K562 (cell line): ENCODE measurements around the gene SETD4. TPM values are rescaled to one million over a fixed set of nuclear protein-coding genes. Genes with fewer than 3 reads are reported as not detected.

Source experiments
- ARHGAP35 ChIP-seq: fragments of 450-650 bp; IDR thresholded peaks from 2 replicates; pipeline ENCODE4 v1.6.1; 2018; ENCODE audit not compliant: partially characterized antibody
- ARID2 ChIP-seq: fragments of 450-650 bp; IDR thresholded peaks from 2 replicates; pipeline ENCODE4 v1.6.1; 2017; ENCODE audit warnings: antibody characterized with exemption, mild to moderate bottlenecking
- BRF2 ChIP-seq: IDR thresholded peaks from 3 replicates; pipeline ENCODE4 v1.6.1; 2011; ENCODE audit warnings: borderline replicate concordance, mild to moderate bottlenecking; ENCODE audit not compliant: insufficient read length, insufficient read depth
- CHD4 ChIP-seq: fragments of 200-600 bp; sonication (generic); IDR thresholded peaks from 3 replicates; pipeline ENCODE4 v1.6.1; 2012; ENCODE audit warnings: low read depth, mild to moderate bottlenecking, mixed read lengths, low read length, inconsistent platforms; ENCODE audit not compliant: insufficient read depth, insufficient replicate concordance, poor library complexity, severe bottlenecking
- CREM ChIP-seq: IDR thresholded peaks from 2 replicates; pipeline ENCODE4 v1.6.1; 2014; ENCODE audit warnings: antibody characterized with exemption, low read depth
- PPARD ChIP-seq: fragments of 250-450 bp; sonication (Bioruptor Pico); IDR thresholded peaks from 2 replicates; pipeline ENCODE4 v1.8.0; 2022; ENCODE audit warnings: inconsistent platforms, mild to moderate bottlenecking, moderate library complexity
- SMAD2 ChIP-seq: fragments of 150-350 bp; IDR thresholded peaks from 2 replicates; pipeline ENCODE4 v1.6.1; 2014; ENCODE audit warnings: low read depth, mild to moderate bottlenecking, low read length
- TCF7L2 ChIP-seq: fragments of 150-350 bp; IDR thresholded peaks from 2 replicates; pipeline ENCODE4 v1.6.1; 2016; ENCODE audit warnings: low read depth, mild to moderate bottlenecking, low read length, moderate library complexity
- TEAD4 ChIP-seq, 2 experiments: sonication (generic) in 1 of 2; formaldehyde crosslinking in 1 of 2; IDR thresholded peaks; 2 replicates each; pipeline versions ENCODE4 v1.6.1 to v1.8.0; 2012 to 2022; ENCODE audit warnings: borderline replicate concordance in 1 of 2, inconsistent platforms in 1 of 2, low read length in 1 of 2, mild to moderate bottlenecking in 1 of 2, missing genetic modification reagents in 1 of 2
- ZBTB7A ChIP-seq: IDR thresholded peaks from 2 replicates; pipeline ENCODE4 v1.6.1; 2011; ENCODE audit warnings: low read depth, mild to moderate bottlenecking, low read length, moderate library complexity, borderline replicate concordance; ENCODE audit not compliant: control insufficient read depth
- ZNF165 ChIP-seq: fragments of 250-450 bp; sonication (Bioruptor Pico); IDR thresholded peaks from 2 replicates; pipeline ENCODE4 v1.4.0; 2020; ENCODE audit warnings: borderline replicate concordance
- polyA plus RNA-seq, 8 experiments: library from polyadenylated mRNA; depleted of rRNA in 4 of 8; stranded (reverse) in 5 of 8; unstranded in 3 of 8; fragments of >200 nt; fragmentation: Nextera tagmentation in 2 of 8; fragmentation: Illumina TruSeq in 1 of 8; extraction: Ambion mirVana in 2 of 8; extraction: Trizol in 1 of 8; gene quantifications; 2 replicates each; pipeline versions ENCODE4 v1.2.1 to v1.2.3, GENCODE V29; 2011 to 2014; ENCODE audit warnings: inconsistent platforms in 1 of 8, missing spikeins in 1 of 8
- total RNA-seq, 7 experiments: library from RNA; depleted of rRNA in 6 of 7; stranded (reverse); fragments of >200 nt in 6 of 7; fragmentation: Illumina TruSeq in 2 of 7; extraction: Trizol in 2 of 7; gene quantifications; 2 replicates each; pipeline versions ENCODE4 v1.2.1 to v1.2.3, GENCODE V29; 2011 to 2021; ENCODE audit warnings: low replicate concordance in 1 of 7

Gene SETD4
- total and polyA plus RNA-seq, 9 of the 15 experiments (the other 6 are each of a cell fraction or from before 2014, with no cell fraction given), result 16.1 to 51.3 (median 25.7) TPM

DNA sequence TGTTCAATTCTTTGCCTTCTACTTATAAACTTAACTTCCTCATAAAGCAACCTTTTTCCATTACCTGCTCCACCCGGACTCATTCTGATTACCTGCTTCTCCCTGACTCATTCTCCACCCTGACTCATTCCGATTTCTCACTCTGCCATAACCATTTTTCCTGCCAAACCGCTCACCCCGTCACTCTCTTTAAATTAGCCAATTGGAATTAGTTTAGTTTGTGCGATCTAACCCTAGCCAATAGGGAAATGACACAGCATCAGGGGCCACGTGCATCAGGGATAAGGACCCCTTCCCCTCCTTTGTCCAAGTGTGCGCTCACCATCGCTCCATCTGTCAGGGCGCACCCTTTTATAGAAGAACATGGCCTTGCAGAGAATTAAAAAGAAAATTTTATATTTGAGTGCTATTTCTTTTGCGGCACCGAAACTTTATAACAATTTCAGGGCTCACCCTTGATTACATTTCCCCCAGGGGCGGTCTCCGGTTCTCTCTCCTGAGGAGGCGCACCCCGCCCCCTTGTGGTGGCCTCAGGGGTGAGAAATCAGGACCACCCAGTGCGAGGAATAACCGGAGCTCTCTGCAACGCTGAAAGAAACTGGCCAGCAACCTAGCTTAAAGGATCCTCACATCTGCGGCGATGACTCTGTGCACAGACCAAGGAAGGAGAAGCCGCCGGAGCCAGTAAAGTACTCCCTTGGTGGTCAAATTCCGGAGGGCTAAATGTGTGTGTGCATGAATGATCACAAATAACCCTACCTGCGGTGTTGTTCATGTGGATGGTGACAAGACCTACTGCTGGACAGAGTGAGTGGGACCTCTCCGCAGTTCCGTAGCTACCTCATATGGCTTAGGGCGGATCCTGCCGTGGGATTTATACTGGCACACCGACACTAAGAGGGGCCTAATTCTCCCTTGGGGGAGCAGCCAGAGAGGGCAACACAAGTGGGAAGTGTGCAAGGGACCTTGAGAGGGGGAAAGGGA, 44.3 kb upstream of the SETD4 start (continued):
- TF ChIP-seq ZBTB7A (peak; percentile 82; the same call in 1 of the 2 replicates), TEAD4 (IDR thresholded peaks at IDR 0.05; ENCODE audit: low read length) (no peak), TEAD4 (CRISPR knock-in tag; IDR thresholded peaks at IDR 0.05; ENCODE audit: borderline replicate concordance) (no peak), SMAD2 (no peak), CREM (no peak), BRF2 (no peak), PPARD (CRISPR knock-in tag) (no peak), TCF7L2 (no peak), ARID2 (no peak), ZNF165 (CRISPR knock-in tag) (no peak), ARHGAP35 (no peak), CHD4 (no peak)
